CD4-positive, alpha-beta T cell treated with Interleukin-6 at 100 ng/mL for 8 hours (primary cell): Measurements from ENCODE around the gene KY.
"Not testable (repeated sequence)": the region's sequence is repeated elsewhere in the genome, so short reads cannot be mapped to it uniquely, and the experiment has no call there.

Experiments used
- DNase-seq: peaks from one replicate; pipeline ENCODE4 v3.0.0-alpha.2; 2020; ENCODE audit warnings: mixed read lengths, low spot score

Gene KY

DNA sequence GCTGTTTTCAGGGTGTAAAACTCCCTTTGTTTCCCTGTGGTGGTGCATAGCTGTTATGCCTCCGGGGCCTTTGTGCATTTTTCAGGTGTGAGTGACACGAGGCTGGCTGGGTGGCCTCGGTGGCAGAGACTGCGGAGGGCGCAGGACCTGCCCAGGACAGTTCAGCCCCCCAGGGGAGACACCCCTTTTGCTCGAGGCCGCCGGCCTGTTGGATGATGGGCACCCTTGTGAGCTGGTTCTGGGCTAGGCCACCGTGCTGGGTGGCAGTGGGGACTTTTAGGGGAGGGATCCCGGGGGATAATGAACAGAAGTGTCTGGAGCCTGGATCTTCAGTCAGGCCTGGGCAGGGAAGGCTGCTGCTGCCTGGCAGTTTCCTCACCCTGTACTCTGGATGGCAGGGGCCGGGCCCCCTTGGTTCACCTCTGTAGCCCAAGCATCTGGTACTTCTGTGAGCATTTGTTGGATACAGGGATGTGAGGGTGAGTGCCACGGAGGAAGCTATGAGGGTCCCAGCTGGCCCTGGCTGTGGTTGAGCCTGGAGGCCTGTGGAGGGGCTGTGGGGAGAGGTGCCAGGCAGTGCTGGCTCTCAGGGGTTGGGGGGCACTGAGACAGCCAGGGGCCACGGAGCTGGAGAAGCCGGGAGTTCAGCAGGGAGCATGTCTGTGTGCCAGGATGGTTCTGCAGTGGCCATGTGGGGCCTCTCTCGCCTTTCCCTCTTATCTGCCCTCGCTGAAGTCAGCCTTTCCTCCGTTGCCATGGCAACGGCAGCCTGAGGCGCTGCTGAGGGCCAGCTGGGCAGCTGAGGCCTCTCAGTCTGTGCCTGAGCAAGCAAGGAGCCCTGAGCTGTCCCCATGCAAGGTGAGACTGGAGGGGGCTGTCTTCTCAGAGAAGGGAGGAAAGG is 49.0 kb downstream of the KY start:
- no peak for DNase-seq

DNA sequence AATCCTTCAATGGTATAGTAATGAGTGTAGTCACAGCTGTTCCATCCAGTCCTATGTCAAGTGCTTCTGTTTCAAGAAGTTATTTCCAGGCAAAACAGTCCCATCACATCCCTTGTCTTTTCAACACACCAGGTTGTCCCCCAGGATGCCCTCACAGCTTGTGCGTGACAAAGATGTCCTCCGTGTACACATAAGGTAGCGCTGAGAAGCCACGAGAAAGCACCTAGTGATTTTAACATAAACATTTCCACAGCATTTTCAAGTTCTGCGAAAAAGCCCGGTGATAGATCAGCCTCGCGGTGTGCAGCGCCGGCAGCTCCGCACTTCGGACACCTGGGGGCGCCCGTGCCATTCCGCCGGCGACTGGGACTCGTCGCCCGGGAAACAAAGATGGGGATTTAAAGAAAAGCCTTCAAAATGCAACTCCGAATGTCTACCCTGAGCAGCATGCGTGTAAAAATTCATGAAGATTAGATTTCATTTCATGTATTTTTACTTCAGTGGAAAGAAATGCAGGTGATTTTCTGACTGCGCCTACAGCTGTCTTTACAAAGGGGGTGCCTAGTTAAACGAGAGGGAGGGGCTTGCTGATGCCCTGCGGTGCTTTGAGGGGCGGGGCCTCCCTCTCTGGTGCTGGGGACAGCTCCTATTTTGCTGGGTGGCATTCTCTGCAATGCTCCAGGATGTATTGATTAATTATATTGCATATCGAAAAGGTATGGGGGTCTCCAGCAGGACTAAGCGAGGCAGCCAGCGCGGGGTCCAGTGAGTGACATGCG is 49.9 kb downstream of the KY start:
- DNase-seq: peak; percentile 23

DNA sequence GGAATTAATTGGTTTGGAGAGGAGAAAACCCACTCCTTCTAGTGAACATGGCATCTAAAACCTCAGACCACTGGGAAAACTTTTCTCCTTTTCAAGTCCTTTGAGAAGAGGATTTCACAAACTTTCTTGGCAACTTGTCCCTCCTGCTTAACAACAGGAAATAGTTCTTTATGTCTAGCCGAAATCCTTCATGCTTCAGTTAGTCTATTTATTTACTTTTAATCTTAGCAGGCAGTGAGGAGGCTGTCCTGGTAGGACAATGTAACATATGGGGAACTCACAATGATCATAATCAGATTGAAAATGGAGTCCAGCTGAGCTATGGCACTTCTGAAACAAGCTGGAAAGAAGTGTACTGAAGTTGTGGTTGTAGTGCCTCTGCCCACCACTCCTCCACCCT is 50.6 kb downstream of the KY start:
- DNase-seq: no peak

DNA sequence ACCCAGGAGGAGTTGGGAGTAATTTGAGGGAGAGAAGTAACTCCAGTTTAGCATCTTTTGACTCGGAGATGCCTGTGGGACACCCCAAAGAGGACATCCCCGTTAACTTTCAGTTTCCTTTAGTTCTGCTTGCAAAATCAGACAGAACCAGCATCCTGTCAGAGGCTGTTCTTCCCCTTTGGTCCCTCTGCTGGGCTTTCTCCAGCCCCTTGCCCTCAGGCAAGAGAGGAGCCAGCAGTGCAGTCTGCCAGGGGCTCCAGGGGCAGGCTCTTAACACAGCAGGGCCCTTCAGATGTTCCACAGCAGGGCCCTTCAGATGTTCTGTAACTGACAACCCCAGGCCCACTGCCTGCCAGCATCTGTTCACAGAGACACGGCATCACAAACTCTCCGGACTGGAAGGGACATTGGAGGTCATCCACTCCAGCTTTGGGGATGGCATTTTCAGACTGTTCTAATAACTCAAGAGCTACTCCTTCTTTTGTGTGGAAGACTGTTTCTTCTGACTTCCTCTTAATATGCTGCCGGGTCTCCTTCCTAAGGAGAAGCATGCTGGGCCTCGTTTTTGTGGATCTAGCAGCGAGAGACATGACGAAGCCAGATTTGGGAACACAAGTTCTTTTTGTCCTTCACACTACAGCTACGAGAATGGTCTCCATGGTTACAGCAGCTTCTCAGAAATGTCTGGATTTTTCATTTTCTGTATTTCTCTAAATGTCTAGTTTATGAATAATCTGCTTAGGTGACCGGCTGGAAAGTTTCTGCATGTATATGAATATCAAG is 51.9 kb downstream of the KY start:
- DNase-seq: no peak

DNA sequence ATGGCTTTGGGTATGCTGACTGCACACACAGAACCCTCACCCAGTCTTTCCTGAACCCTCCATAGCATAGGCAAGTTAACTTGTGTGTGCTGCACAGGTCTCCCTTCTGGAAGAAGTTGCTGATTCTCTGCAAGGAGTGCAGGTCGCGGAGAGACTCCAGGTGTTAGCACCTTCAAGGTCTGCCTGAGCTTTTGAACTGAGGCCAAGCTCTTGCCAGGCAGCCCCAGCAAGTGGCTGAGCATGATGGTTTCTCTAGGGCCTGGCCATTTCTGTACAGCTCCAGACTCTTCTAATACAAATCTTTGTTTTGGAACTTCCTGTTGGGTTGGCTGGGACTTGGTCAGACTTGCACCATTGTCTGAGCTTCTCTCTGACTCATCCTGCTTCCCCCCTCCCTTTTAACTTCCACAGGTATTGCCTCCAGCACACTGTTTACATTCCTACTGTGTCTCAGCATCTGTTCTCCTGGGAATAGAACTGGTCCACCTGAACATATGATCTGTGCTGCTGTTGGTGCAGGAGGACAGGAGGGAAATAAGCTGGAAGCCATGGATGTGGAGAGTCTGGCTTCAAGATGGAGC is 53.3 kb downstream of the KY start:
- DNase-seq: no peak

DNA sequence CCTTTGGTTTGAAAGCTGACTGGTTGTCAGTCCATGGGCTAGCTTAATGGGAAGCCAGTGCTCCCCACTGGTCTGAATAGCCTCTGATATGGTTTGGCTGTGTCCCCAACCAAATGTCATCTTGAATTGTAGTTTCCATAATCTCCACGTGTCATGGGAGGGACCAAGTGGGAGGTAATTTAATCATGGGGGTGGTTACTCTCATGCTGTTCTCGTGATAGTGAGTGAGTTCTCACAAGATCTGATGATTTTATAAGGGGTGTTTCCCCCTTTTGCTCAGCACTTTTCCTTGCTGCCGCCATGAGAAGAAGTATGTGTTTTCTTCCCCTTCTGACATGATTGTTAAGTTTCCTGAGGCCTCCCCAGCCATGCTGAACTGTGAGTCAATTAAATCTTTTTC is 55.8 kb downstream of the KY start:
- DNase-seq: not testable (repeated sequence)

DNA sequence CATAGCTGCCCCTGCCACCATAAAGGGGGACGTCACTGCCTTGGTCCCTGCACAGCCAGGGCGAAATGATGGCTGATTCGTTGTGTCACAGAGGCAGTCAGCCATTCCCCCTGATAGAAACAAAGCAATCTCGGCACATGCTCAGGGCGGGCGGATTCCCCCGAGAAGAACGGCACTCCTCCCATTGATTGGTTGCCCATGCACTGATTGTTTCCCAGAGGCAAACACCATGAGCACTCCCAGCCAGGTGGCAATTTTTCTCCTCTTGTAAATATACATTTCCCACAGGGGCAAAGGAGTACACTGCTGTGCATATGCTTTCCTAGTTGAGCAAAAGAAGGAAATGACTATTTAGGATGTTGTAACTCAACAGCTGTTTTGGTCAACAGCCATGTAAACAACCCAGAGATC is 56.5 kb downstream of the KY start:
- no peak for DNase-seq

DNA sequence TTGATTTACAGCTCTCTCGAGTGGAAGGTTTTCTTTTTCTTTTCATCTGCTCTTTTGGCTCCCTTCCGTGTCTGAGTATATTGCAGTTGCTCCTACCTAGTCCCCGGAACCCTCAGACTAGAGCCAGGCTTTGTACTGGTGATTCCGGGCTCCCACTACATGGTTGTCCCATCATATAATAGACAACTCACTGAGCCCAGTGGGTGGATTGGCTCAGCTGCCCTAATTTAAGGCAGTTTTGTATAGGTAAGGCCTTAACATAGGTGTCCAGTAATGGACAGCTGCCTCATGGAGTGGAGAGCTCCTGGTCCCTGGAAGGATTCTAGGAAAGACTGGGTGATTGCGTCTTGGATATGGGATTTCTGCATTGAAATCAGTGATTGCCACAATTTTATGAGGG is 58.0 kb downstream of the KY start:
- DNase-seq: no peak

DNA sequence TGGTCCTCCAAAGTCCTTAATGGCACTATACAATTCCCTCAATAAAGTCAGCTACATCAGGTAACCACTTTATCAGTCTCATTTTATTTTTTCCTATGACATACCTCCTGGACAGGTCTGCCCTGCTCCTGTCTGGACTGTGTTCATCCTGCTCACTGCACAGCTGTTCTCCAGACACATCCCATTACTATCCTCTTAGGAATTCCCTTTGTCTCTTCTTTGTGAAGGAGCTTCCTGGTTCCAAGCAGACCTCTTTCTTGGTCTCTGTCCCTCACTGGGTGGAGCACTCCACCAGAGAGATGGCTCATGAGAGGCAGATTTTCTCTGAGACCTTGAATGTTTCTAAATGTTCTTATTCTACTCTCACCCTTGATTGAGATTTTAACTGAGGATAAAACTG is 60.1 kb downstream of the KY start:
- DNase-seq: no peak

DNA sequence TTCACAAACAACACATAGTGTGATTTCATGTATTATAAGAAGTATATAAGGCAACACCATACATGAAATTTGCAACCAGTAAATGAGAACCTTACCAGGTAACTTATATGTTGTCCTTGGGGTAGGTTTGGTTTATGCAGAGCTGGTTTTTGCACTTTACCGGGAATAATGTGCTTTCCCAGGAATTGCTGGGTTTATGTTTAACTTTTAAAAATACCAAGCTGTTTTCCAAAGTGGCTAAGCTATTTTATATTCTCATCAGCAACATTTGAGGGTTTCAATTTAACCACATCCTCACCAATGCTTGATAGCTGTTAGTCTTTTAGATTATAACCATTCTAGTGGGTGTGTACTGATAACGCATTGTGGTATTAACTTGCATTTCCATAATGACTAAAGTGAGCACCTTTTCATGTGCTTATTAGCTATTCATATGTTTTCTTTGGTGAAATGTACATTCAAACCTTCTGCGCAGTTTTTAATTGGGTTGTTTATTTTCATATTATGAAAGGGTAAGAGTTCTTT is 71.6 kb downstream of the KY start:
- DNase-seq: no peak

DNA sequence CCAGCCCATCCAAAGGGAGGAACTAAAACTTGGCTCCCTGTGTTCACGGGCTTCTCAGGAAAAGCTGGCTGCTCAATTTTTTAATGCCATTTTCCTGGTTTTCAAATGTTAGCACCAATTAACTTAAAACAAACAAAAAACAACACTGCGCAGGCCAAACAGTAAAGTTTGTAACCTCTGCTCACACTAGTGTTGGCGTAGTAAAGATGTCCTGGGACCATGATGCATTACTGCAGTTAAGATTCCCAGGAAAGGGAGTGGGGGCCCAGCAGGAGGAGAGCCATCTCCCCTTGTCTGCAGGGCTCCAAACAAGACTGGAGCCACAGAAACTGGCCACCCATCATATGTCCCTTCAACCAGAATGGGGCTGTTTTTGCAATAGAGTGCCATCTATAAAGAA is 74.0 kb downstream of the KY start:
- no peak for DNase-seq

DNA sequence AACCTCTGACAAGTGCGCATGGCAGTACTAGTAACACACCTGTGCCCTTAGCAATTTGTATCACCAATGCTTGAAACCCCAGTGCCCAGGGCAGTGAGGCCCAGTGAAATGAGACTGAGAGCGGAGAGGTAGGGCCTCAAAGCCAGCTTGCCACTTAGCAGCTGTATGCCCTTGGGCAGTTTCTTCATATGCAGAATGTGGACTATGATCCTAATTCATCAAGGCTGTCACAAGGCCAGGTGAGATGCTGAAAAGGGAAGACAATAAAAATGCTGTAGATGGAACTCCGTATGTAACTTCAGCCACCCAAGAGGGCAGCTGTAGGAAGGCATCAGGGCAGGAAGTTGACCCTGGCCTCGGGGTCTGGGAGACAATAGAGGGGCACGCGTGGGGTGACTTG is 74.4 kb downstream of the KY start:
- DNase-seq: no peak

DNA sequence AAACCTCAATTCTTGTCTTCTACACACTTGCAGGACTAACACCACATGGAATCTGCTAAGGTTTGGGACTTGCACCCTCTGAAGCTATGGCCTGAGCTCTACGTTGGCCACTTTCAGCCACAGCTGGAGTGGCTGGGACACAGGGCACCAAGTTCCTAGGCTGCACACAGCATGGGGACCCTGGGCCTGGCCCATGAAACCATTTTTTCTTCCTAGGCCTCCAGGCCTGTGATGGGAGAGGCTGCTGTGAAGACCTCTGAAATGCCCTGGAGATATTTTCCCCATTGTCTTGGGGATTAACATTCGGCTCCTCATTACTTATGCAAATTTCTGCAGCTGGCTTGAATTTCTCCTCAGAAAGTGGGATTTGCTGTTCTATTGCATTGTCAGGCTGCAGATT is 80.9 kb downstream of the KY start:
- not testable (repeated sequence) for DNase-seq

DNA sequence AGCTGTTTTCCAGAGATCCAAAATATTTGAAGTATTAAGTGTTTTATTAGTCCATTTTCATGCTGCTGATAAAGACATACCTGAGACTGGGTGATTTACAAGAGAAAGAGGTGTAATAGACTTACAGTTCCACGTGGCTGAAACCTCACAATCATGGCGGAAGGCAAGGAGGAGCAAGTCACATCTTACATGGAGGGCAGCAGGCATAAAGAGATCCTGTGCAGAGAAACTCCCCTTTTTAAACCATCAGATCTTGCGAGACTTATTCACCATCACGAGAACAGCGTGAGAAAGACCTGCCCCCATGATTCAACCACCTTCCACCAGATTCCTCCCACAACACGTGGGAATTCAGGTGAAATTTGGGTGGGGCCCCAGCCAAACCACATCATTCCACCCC is 82.0 kb downstream of the KY start:
- DNase-seq: no peak

DNA sequence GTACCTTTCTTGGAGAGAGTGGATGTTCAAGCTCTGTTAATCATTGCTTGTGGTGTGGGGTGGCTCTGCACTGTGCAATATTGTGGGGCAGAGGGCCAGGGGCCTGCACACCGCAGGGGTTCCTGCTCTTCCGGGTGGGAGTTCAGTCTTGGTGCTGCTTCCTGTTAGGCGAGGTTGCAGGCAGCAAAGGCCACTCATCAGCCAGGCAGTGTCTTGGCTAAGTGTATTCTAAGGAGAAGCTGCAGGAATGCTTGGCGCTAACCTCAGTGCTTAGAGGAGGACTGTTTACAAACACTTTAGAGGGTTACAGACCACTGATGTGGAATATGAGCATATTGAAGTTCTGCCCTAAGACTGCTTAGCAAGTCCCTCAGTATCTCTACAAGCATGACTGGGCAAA is 83.2 kb downstream of the KY start:
- DNase-seq: no peak

DNA sequence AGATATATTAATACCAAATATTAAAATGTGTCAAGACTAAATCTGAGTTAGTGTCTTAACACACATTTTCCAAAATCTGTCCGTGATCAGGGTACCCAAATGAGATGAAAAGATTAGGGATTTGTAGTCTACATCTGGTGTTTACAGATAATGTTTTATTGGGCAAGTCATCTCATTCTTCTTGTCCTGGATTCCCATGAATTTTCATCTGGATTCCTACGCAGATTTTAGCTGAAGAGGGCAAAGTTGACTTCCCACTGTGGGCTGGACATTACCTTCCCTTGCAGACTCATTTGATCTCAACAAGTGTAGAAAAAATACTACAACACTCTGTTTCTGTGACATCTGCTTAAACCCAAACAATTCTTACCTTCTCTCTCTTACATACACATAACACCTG is 85.8 kb downstream of the KY start:
- no peak for DNase-seq

DNA sequence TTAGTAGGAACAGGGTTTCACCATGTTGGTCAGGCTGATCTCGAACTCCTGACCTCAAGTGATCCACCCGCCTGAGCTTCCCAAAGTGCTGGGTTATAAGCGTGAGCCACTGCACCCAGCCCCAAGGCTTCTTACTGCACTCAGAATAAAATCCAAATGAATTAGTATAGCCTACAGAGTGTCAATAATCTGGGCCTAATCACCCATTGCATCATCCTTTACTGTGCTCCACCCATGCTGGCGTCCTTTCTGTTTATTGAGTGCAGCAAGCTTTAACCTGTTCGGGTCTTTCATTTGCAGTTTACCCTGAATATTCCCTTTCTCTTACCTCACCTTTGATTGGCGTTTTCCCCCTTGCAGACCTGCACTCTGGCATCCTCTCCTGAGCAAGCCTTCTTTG is 87.2 kb downstream of the KY start:
- no peak for DNase-seq

DNA sequence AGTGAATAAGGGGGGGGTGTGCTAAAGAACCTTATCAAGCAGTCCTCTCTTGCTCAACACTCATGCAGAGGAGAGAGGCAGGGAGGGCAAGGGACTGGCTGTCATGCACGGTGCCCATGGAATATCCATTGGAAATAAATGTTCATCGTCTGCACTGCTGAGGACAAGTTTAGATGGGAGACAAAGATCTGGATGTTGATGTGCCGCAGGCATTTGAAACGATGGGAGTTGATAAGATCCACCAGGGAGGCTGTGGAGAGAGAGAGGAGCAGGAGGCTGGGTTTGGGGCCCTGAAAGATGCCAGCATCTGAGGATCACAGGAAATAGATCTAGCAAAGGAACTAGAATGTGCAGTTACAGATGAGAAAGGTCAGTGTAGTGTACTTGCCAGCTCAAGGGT is 88.8 kb downstream of the KY start:
- DNase-seq: no peak

DNA sequence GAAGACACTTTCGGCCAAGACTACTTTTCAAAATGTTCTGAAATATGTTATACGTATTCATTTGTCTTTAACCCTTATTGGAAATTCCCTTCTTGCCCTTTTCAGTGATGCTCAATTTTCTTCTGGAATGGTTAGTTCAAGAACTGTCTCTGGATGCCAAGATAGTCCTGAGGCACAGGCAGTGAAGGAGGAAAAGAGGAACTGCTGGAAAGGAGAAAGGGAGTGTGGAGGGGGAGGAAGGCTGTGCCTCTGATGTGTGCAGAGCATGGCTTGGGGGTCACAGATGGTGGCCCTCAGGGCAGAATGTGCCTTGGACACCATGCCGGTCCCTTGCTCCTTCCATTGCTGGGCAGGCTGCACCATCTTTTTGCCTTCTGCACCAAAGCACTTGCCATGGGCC is 91.2 kb downstream of the KY start:
- no peak for DNase-seq
